Measurements from ENCODE around the gene SSC5D.

SSC5D gene

DNA sequence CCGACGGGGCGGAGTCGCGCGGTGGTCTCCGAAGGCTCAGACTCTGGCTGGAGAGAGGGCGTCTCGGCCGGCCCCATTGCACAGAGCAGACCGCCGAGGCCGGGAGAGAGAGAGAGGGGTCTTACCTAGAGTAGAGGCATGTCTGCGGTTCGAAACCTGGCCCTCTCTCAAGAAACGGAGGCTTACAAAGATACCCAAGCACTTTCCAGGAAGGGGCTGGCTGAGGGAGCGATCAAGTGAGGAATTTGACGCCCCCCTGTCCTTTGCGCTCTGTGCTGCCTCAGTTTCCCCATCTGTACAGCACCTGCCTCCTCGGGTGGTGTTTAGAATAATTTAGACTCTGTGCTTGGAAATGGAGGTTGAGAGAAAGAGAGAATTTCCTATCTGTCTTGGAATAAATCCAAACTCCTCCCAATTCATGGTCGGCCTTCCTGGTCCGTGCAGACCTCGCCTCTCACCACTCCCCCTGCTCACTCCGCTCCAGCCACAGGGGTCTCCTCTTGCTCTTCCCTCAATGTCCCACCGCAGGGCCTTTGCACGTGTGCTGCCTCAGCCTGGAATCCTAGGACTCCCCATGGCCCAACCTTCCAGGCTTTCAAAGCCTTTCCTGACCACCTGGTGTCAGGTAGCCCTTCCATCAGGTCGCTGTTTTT, 26.1 kb upstream of the SSC5D start:
- TF ChIP-seq, protein P1, sequence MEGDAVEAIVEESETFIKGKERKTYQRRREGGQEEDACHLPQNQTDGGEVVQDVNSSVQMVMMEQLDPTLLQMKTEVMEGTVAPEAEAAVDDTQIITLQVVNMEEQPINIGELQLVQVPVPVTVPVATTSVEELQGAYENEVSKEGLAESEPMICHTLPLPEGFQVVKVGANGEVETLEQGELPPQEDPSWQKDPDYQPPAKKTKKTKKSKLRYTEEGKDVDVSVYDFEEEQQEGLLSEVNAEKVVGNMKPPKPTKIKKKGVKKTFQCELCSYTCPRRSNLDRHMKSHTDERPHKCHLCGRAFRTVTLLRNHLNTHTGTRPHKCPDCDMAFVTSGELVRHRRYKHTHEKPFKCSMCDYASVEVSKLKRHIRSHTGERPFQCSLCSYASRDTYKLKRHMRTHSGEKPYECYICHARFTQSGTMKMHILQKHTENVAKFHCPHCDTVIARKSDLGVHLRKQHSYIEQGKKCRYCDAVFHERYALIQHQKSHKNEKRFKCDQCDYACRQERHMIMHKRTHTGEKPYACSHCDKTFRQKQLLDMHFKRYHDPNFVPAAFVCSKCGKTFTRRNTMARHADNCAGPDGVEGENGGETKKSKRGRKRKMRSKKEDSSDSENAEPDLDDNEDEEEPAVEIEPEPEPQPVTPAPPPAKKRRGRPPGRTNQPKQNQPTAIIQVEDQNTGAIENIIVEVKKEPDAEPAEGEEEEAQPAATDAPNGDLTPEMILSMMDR (IDR thresholded peaks at IDR 0.05; ENCODE audit: extremely low read depth, missing control alignments): no peak
- DNase-seq (ENCODE audit: low spot score): no peak

DNA sequence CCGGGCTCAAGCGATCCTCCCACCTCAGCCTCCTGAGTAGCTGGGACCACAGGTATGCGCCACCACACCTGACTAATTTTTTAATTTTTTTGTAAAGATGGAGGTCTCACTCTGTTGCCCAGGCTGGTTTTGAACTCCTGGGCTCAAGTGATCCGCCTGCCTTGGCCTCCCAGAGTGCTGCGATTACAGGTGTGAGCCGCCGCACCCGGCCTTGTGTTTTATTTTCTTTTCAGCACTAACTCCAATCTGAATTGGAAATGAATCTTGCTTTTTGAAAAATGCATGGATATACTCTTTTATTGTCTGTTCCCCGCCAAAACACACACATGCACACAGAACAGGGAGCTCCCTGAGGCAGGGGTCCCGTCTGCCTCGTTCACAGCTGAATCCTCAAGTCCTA, 25.5 kb upstream of the SSC5D start:
- TF ChIP-seq, protein P1 (IDR thresholded peaks at IDR 0.05; ENCODE audit: extremely low read depth, missing control alignments): no peak

DNA sequence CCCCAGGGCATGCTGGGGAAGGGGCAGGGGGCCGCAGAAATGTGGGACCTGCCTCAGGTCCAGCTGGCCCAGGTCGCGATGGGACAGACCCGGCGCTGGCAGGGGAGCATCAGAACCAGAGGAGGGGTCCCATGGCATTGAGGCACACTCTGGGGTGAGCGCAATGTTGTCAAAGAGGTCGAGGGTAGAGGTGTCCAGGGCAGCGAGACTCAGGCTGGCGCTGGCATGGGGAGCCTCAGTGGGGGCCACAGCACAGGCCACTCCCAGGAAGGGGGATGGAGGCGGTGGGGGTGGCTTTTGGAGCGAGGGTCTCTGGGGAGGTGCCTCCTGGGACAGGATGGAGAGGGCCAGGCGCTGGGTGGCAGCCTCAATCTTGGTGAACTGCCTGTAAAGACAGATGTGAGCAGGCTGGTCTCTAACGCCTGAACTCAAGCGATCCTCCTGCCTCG, 24.6 kb upstream of the SSC5D start:
- TF ChIP-seq, protein P1 (IDR thresholded peaks at IDR 0.05; ENCODE audit: extremely low read depth, missing control alignments): no peak
- DNase-seq (ENCODE audit: low spot score): no peak

More for the DNA sequence above, 25.5 kb upstream of the SSC5D start:
- DNase-seq (ENCODE audit: low spot score): no peak

DNA sequence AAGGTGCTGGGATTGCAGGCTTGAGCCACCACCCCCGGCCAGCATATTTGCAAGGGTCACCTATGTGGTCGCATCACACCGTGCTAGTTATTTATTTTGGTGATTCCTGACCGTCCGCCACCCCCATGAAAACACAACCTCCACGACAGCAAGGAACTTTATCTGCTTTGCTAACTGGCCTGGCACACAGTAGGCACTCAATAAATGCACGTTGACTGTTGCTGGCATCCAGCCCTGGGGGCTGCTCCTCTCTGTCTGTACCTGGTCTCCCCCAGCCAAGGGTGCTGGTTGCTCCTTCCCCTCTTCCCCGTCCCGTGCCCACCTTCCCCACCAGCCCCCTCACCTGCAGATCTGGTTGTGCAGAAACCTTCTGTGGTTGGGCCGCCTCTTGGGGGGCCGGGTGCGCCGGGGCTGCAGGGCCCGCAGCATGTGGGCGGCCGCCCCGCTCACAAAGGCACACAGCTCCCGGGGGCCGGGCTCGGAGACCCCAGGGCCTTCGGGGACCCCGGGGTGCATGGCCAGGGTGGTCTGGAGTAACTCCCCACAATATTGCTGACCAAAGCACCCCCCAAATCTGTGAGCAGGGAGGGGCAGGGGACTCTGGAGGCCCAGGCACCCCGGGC, 24.1 kb upstream of the SSC5D start:
- DNase-seq (ENCODE audit: low spot score): no peak
- TF ChIP-seq, protein P1 (IDR thresholded peaks at IDR 0.05; ENCODE audit: extremely low read depth, missing control alignments): no peak

DNA sequence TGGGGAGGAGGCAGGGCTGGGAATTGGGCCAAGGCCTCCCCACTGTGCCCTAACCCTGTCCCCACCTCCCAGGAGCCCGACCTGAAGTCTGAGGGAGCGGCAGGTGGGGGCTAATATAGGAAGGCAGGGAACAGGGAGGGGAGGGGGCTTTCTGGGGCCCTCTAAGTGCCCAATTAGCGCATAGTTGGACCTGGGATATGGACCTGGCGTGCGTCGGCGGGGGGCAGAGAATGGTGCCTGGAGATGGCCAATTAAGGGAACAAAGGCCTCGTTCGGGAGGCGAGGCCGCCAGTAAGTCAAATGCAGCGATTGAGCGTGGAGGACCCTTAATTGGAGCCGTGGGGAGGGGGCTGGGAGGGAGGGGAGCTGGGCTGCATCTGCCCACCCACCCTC, 23.6 kb upstream of the SSC5D start, which contains the start of gene C19orf85:
Gene C19orf85 (minus strand): TSS at position 90 of the 393 bp plus-strand sequence. CDS start 197 bp downstream, outside the sequence.
- DNase-seq (ENCODE audit: low spot score): no peak
- TF ChIP-seq, protein P1 (IDR thresholded peaks at IDR 0.05; ENCODE audit: extremely low read depth, missing control alignments): no peak

DNA sequence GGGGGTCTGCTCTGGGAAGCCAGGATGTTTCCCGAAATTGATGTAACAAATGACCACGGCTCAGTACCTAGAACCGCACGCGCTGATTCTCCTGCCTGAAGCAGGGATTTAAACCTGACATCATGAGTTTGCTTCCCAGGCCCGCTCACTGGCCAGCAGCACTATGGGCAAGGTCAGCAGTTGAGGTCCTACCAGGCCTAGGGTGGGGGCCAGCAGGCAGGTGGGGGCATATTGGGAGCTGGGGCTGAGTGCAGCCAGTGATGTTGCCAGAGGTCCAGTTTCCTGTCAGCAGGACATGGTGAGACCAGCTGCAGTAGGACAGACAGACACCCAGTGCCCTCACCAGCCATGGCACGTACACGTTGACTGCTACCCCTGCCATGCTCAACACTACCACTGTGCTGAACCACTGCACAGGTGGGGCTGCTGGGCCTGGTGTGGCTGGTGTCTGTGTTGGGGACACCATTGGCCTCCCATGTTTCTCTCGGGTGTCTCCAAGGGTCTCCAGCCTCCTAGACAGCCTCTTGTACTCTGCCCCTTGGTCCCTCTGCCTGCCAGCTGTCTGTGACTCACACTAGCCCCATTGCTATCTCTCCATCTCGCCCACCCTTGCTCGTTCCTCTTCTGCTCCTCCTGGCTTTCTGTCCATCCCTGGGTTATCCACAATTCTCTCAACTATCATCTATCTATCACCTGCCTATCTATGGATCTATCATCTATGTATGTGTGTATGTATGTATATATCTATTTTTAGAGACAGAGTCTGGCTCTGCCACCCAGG, 22.6 kb upstream of the SSC5D start:
- TF ChIP-seq, protein P1 (IDR thresholded peaks at IDR 0.05; ENCODE audit: extremely low read depth, missing control alignments): no peak
- no peak for DNase-seq (ENCODE audit: low spot score)

DNA sequence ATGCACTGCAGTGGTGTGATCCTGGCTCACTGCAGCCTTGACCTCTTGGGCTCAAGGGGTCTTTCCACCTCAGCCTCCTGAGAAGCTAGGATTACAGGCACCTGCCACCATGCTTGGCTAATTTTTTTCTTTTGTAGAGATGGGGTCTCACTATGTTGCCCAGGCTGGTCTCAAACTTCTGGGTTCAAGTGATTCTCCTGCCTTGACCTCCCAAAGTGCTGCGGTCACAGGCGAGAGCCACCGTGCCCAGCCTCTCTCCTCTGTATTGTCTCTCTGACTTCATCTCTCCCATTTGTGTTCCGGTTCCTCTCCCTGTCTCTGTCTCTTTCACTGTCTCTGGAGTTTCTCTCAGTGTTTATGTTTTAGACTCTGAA, 22.0 kb upstream of the SSC5D start:
- no peak for DNase-seq (ENCODE audit: low spot score)
- TF ChIP-seq, protein P1 (IDR thresholded peaks at IDR 0.05; ENCODE audit: extremely low read depth, missing control alignments): no peak

Data from GM20000 (cell line).